HG02642 (cell line): ENCODE measurements around the gene NFAM1.

ENCODE experiments used
- ATAC-seq: cut with Tn5 transposase; IDR thresholded peaks from one replicate; pipeline ENCODE4 v1.9.1; 2021; ENCODE audit warnings: mild to moderate bottlenecking; ENCODE audit not compliant: unreplicated experiment, poor library complexity

Gene NFAM1

GRCh38 chr22:42432020-42432596 lies at the start of gene NFAM1:
Gene NFAM1, minus strand, starts transcription at chr22:42432403. Its CDS starts 46 bp downstream, at chr22:42432357.
- ATAC-seq = no peak

- no peak for ATAC-seq
These were observed 42.9 kb upstream of the NFAM1 start for GRCh38 chr22:42475122-42475521.

GRCh38 chr22:42473484-42474193 lies 41.4 kb upstream of the NFAM1 start:
- ATAC-seq = no peak

GRCh38 chr22:42472671-42473070 lies 40.5 kb upstream of the NFAM1 start:
- ATAC-seq = no peak

GRCh38 chr22:42471441-42471840 lies 39.2 kb upstream of the NFAM1 start:
- ATAC-seq = no peak

GRCh38 chr22:42470366-42471082 lies 38.3 kb upstream of the NFAM1 start:
- no peak for ATAC-seq

- ATAC-seq = no peak
These were observed 36.6 kb upstream of the NFAM1 start for GRCh38 chr22:42468841-42469240.

- no peak for ATAC-seq
These were observed 29.8 kb upstream of the NFAM1 start for GRCh38 chr22:42462016-42462415.

- no peak for ATAC-seq
These were observed 29.3 kb upstream of the NFAM1 start for GRCh38 chr22:42461511-42461910.

GRCh38 chr22:42459287-42460063 lies 27.3 kb upstream of the NFAM1 start:
- no peak for ATAC-seq

- no peak for ATAC-seq
These were observed 20.7 kb upstream of the NFAM1 start for GRCh38 chr22:42452916-42453315.

GRCh38 chr22:42452456-42452855 lies 20.3 kb upstream of the NFAM1 start:
- no peak for ATAC-seq

- ATAC-seq = no peak
These were observed 19.4 kb upstream of the NFAM1 start for GRCh38 chr22:42451499-42452145.

GRCh38 chr22:42450862-42451261 lies 18.7 kb upstream of the NFAM1 start:
- no peak for ATAC-seq

GRCh38 chr22:42446151-42446550 lies 13.9 kb upstream of the NFAM1 start:
- ATAC-seq = no peak

- peak; percentile 44 for ATAC-seq
These were observed 12.1 kb upstream of the NFAM1 start for GRCh38 chr22:42444077-42444904.

- peak; percentile 8 for ATAC-seq
These were observed 11.3 kb upstream of the NFAM1 start for GRCh38 chr22:42443240-42444076.

GRCh38 chr22:42442748-42443147 lies 10.5 kb upstream of the NFAM1 start:
- no peak for ATAC-seq

- ATAC-seq = no peak
These were observed 8.5 kb upstream of the NFAM1 start for GRCh38 chr22:42440728-42441127.
